NCI-H524 (cell line): ENCODE data around the gene RHOC.
"Not testable (repeated sequence)": the region's sequence is repeated elsewhere in the genome, so short reads cannot be mapped to it uniquely, and the experiment has no call there.

Experiments
- DNase-seq, 2 experiments: peaks; one replicate each; lab custom pipeline; 2025; lab: John Stamatoyannopoulos, UW

RHOC gene

GRCh38 chr1:112706505-112707220 is at the start of gene RHOC:
TSS of gene RHOC (minus strand) at chr1:112707127. CDS start at chr1:112703799, 3,328 bp downstream.
- DNase-seq, result peak in 1 of 2 experiments; percentile 35

GRCh38 chr1:112754116-112754628 is 47.2 kb upstream of the RHOC start:
- DNase-seq, result no peak

GRCh38 chr1:112748396-112748795 is 41.5 kb upstream of the RHOC start:
- no peak for DNase-seq

- DNase-seq, result peak in 1 of 2 experiments; percentile 56
Observed at GRCh38 chr1:112744009-112744578, 37.2 kb upstream of the RHOC start.

GRCh38 chr1:112743174-112744008 is 36.5 kb upstream of the RHOC start:
- DNase-seq, result no peak

- DNase-seq, result no peak
Observed at GRCh38 chr1:112737573-112737972, 30.6 kb upstream of the RHOC start.

- DNase-seq, result no peak
Observed at GRCh38 chr1:112735752-112736151, 28.8 kb upstream of the RHOC start.

GRCh38 chr1:112731451-112731850 is 24.5 kb upstream of the RHOC start:
- DNase-seq, result no peak

- DNase-seq, result peak; percentile 69 to 94
Observed at GRCh38 chr1:112729909-112730308, 23.0 kb upstream of the RHOC start.

GRCh38 chr1:112729011-112729410 is 22.1 kb upstream of the RHOC start:
- peak; percentile 42 to 78 for DNase-seq

GRCh38 chr1:112728306-112728971 is 21.5 kb upstream of the RHOC start:
- DNase-seq, result not testable (repeated sequence)

GRCh38 chr1:112727716-112728115 is 20.8 kb upstream of the RHOC start:
- DNase-seq, result no peak

GRCh38 chr1:112724240-112724639 is 17.3 kb upstream of the RHOC start:
- not testable (repeated sequence) for DNase-seq

- no peak for DNase-seq
Observed at GRCh38 chr1:112723511-112723839, 16.5 kb upstream of the RHOC start.

- peak; percentile 68 to 90 for DNase-seq
Observed at GRCh38 chr1:112722601-112723510, 15.9 kb upstream of the RHOC start.

GRCh38 chr1:112721966-112722524 is 15.1 kb upstream of the RHOC start:
- peak in 1 of 2 experiments; percentile 17 for DNase-seq

- not testable (repeated sequence) for DNase-seq
Observed at GRCh38 chr1:112721294-112721693, 14.4 kb upstream of the RHOC start.

- DNase-seq, result no peak
Observed at GRCh38 chr1:112720800-112721199, 13.9 kb upstream of the RHOC start.

- no peak for DNase-seq
Observed at GRCh38 chr1:112719706-112720105, 12.8 kb upstream of the RHOC start.

- peak; percentile 36 to 63 for DNase-seq
Observed at GRCh38 chr1:112718691-112719418, 11.9 kb upstream of the RHOC start.
